ENCODE results near the gene TMEM72.

The TMEM72 gene

DNA sequence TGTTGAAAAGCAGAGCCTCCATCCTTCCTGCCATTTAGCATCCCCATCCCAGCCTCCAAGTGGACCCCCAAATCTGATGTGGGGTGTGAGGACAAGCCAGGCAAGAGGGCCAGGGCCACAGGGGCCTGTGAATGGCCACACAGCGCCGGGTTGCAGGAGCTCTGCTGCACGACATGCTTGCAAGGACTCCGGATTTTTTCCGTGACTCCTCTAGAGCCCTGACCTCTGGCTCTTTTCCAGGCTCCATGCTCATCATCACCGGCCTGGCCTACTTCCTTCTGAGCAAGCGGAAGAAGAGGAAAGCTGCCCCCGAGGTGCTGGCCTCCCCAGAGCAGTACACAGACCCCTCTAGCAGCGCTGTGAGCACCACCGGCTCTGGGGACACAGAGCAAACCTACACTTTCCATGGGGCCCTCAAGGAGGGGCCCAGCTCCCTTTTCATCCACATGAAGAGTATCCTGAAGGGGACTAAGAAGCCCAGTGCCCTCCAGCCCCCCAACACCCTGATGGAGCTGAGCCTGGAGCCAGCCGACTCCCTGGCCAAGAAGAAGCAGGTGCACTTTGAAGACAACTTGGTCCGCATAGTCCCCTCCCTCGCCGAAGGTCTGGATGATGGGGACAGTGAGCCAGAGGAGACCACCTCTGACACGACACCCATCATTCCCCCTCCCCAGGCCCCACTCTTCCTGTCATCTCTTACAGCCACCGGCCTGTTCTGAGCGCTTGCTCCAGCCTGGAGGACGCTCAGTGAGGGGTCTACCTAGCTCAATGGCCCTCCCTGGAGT is 23.5 kb downstream of the TMEM72 start:
- peak in 2 of 4 experiments; percentile 24 to 42 for DNase-seq

DNA sequence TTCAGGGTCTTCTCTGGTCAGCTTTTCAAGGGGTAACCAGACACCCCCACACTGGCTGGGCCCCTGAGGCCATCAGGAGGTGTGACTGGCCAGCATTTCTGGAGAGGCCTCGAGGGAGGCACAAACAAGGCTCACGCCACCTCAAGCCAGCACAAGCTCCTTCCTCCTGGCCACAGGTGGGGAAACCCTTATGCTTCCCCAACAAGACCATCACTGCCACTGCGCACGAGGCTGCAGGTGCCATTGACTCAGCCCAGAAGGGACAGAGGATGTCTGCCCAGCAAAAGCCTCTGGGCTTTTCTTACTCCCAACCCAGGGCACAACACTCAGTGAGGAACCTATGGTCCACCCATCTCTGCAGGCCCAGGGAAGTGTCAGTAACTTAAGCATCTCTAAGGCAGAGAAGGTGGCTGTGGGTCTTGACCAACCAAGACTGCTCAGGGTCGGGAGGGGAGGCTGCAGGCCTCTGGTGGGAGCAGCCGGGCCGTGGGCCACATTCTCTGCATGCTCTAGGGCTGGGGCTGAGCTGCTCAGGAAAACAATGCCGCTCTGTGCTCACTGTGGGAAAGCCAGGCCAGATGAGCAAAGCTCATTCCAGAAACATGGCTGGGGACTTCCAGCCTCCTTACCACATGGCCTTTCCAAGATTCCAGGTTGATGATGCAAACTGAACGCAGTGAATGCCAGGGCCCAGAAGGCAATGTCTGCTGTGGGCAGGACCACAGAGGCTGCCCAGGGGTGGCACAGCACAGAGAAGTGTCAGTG is 24.2 kb downstream of the TMEM72 start:
- no peak for DNase-seq

DNA sequence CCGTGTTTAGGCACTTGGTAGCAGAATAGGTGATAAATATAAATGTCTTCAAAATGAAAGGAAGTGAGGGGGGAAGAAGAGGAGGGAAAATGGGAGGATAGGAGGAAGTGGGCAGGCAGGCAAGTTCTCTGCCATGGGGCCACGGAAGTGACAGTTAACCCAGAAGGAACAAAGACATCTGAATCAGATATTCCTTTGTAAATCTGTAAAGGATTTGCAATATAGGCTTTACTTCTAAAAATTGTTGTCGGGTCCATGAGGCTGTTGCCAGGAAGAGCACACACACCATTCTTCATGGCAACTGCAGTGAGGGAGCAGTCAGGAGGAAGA is 24.8 kb downstream of the TMEM72 start:
- DNase-seq: peak in 3 of 4 experiments; percentile 35 to 53 (median 38)

DNA sequence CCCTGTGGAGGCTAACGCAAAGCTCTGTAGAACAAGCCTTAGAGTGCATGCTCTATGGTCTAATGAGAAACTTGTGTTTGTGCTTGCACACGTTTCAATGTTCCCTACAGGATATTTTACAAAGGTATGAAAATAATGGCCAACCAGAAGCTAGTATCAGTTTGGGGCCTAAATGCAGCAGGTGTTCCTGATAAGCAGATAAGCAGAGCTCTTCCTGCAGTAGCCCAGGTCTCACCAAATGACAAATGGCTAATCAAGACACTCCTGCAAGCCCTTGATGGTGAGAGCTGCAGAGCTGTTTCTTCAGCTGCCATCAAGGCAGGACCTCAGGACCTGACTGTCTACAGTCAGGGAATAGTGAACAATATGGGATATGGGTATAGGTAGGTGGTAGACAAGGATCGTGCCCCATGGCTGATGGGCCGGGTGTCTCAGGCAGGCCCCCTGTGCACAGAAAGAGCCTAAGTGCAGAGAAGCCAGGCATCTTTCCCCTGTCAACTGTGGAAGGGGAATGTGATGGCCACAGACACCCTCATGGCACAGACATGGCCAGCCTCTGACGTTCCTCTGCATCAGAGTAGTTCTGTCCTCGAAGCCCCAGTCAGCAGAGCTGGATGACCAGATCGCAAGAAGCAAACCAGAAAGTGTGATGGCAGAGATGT is 25.3 kb downstream of the TMEM72 start:
- no peak for DNase-seq

DNA sequence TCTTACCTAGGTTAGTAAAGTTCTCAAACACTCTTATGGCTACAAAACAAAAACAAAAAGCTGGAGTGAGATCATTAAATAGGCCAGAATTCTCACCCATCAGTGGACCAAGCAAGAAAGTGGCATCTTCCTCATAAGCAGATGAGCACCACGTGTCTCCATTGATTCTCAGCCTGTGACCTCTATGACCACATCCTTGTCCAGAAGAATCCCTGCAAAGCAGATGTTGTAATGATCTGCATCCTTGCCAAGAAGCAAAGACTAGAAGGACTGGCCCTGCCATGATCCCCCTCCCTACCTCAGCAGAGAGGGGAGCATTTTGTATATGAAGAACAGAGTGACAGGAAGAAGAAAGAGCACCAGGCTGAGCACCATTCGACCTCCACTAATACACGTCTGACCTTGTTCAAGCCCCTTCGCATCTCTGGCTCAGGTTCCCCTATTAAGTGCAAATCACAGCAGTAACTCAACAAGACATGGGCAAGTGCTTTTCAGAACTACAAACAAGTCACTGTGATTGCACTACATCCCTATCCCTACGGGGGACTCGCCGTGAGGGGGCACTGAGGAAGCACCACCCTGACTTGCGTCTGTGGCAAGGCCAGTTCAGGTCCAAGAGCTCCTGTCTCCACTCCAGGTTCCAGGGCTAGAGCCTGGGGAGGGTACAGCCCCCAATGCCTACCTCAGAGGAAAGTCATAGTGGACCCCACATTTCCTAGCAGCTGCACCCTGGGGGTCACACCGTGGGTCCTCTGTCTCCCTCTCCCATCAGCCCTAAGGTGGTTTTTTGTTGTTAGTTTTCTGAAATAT is 26.3 kb downstream of the TMEM72 start:
- peak; percentile 59 to 85 (median 76) for DNase-seq

DNA sequence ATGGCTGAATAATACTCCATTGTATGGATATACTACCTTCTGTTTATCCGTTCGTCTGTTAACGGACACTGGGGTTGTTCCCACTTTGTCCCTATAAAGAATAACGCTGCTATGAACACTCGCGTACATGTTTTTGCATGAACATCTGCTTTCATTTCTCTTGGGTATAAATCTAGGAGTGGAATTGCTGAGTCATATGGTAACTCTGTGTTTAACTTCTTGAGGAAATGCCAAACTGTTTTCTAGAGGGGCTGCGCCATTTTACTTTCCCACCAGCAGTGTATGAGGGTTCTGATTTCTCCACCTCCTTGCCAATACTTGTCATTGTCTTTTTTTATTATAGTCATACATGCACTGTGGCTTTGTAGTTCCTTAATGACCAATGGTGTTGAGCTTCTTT is 27.8 kb downstream of the TMEM72 start:
- DNase-seq: peak in 2 of 4 experiments; percentile 46 to 51

DNA sequence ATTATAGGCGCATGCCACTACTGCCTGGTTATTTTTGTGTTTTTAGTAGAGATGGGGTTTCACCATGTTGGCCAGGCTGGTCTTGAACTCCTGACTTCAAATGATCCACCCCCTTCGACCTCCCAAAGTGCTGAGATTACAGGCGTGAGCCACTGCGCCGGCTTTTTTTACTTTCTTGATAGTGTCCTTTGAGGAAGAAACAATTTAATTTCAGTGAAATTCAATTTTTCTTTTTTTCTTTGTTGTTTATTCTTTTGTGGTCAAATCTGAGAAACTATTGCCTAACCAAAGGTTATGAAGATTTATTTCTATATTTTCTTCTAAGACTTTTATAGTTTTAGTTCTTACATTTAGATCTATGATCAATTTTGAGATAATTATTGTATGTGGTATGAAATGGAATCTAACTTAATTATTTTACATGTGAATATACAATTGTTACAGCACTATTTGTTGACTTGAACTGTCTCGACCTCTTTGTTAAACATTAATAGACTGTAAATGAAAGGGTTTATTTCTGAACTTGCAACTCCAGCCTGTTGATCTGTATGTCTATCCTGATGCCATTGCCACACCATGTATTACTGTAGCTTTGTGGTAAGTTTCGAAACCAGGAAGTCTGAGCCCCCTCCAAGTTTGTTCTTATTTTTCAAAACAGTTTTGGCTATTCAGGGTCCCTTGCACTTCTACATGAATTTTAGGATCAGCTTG is 28.7 kb downstream of the TMEM72 start:
- peak; percentile 59 to 83 (median 70) for DNase-seq

DNA sequence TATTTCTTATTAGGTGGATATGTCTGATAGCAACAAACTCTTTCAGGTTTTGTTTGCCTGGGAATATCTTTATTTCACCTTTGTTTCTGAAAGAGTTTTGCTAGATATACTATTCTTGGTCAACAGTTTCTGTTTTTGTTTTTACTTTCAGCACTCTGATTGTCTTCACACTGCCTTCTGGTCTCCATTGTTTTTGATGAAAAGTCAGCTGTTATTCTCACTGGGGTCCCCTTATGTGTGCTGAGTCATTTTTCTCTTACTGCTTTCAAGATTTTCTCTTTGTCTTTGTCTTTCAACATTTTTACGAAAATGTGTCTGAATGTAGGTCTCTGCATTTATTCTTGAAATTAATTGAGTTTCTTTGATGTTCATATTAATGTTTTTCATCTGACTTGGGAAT is 33.2 kb downstream of the TMEM72 start:
- DNase-seq: no peak

DNA sequence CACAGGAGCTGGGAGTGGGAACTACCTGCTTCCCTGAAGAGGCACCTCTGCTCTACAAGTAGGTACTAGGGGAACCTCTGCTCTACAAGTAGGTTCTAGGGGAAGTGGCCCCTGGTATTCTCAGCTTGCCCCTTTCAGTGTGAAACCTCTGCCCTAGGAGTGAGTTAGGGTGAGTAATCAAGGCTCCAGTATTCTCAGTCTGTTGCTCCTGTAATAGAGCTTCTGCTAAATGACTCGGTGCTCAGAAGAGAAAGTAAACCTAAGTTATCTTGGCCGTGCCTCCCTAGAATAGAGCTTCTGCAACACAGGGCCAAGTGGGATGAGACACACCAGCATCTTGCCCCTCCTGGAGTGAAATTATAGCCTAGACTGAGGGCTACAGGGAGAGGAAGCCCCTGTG is 35.1 kb downstream of the TMEM72 start:
- DNase-seq: peak in 3 of 4 experiments; percentile 58 to 74 (median 67)

DNA sequence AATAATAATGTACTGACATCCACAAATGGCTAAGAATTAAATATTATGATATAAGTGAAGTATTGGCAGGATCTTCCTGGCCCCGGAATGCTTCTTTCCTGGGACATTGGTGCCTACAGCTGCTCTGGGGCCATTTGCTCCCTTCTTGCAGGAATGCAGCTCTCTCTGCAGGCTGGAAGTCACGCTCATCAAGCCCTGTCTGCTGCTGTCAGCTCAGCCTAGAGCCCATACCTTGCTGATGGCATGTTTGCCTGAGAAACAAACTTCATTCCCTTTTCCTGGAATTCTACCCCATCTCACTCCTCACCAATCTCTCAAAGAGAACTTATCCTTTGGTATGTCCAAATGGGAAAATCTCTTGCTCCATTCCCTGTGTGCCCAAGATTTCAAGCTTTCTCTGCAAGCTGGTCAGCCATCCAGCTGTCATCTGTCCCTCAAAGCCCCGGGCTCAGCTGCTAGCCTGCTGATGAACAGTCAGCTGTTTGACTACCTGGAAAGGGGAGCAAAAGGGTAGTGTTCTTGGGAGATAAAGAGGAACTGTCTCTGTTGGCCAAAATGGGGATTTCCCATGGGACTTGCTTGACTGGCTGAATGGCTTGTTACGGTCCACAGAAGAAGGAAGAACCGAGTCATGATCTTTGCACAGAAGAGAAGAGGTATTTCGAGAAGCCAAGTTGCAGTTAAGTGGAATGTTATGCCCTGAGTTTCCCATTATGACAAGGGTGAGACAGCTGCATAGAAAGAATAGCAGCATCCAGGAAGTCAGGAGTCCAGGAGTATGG is 36.4 kb downstream of the TMEM72 start:
- peak; percentile 83 to 94 (median 88) for DNase-seq

DNA sequence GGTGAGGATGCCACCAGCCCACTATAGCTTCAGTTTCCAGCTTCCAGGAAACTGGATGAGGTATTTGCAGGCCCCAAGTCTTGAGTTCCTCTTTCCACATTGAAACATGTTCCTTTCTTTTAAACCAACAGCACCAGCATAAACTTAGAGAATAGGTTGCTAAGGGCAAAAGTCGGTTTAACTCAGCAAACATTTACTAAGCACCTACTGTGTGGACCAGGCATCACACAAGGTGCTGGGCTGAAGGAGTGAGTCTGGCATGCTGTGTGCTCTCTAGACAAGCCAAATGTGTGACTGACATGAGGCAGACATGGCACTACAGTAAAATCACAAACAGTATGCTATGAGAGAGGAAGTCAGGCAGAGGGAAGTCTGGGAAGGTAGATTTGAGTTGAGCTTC is 37.5 kb downstream of the TMEM72 start:
- DNase-seq: peak in 3 of 4 experiments; percentile 32 to 57 (median 56)

DNA sequence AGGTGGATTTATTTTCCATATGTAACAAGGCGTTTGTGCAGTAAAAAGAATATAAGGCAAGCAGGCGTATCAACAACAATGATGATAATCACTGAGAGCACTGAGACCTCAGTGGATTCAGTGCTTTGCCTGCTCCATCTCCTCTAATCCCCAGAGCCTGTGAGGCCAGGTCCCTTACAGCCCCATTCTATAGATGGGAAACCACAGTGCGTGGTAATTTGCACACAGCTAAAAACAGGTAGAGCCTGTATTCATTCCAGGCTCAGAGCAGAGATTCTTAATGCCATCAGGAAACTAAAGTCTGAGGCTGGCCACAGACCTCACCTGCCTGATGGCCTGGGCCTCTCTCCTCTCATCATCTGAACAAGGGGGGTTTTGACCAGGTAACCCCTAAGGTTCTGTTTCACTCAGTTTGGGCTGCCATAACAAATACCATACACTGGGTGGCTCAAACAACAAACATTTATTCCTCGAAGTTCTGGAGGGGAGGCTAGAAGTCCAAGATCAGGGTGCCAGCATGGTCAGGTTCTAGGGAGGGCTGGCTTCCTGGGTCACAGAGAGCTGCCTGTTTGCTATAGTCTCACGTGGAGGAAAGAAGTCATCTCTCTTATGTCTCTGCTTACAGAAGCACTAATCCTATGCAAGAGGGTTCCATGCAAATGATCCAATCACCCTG is 38.1 kb downstream of the TMEM72 start:
- peak in 1 of 4 experiments; percentile 1 for DNase-seq

DNA sequence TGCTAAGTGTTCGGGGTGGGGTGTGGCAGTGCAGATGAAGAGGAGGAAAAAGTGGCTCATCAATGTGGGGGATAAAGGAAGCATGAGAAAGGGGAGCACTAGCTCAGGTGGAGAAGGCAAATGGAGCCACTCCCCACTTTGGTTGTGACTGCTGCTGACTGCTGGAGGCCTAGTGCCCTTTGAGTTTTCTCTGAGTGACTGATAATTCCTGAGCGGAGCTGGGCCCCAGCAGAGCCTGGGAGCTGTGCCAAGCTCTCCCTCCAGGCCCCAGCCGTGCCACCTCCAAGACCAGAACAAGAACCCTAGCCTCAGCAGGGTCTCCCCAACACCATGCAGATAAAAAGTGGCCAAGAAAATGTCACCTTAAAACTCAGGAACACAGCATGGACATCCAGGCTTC is 38.8 kb downstream of the TMEM72 start:
- peak in 1 of 4 experiments; percentile 2 for DNase-seq

DNA sequence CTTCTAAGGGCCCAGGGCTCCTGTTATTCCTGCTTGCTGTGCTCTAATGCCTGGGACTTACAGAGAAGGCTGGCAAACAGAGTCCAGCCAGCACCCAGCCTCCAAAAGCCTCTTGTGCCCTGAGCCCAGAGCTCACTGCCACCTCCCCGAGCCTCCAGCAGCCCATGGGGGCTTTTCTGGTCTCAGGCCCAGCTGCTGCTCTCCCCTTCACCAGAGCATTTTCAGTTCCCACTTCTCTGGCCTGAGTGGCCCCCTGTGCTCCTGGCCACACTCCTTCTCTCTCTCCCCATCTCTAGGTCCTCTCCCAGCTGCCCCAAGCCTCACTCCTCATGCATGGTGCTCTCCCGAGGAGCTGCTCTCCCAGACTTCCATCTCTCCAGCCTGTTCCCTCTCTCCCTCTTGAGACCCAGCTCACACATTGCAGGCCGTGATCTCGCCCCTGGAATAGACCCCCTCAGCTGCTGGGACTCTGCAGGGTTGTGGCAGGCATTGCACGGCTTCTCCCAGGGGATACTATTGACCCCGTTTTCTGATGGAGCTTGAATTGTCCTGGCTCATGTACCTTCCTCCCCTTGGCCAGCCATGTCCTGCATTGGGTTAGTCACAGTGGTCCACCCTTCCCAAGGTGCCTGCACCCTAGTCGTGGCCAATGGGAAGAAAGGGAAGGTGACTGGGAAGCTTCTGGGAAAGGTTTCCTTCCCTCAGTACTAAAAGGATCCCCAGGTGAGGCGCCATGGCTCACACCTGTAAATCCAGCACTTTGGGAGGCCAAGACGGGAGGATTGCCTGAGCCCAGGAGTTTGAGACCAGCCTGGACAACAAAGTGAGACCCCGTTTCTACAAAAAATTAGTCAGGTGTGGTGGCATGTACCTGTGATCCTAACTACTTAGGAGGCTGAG is 39.4 kb downstream of the TMEM72 start:
- peak in 1 of 4 experiments; percentile 5 for DNase-seq

DNA sequence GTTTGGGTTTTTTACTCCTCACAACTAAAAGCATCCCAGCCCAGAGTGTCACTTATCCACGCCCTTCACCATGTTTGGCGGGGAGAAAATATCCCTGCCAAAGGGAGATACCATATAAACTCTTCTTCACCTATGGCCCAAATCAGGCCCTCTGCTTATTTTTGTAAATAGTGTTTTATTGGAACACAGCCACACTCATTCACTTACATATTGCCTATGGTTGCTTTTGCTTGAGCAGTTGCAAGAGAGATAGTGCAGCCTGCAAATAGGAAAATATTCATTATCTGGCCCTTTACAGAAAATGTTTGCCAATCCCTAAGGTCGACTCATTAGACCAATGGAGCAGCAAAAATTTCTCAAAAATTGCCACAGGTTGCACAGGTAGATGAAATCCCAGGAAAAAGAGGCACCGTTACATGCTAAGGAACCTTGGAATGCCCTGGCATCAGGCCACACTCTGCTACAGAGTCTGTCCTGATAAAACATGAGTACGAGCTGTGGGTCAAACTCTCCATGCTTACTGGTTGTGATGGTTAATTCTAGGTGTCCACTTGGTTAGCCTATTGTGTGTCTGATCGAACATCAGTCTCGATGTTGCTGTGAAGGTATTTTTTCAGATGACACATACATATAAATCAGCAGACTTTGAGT is 40.6 kb downstream of the TMEM72 start:
- DNase-seq: no peak

DNA sequence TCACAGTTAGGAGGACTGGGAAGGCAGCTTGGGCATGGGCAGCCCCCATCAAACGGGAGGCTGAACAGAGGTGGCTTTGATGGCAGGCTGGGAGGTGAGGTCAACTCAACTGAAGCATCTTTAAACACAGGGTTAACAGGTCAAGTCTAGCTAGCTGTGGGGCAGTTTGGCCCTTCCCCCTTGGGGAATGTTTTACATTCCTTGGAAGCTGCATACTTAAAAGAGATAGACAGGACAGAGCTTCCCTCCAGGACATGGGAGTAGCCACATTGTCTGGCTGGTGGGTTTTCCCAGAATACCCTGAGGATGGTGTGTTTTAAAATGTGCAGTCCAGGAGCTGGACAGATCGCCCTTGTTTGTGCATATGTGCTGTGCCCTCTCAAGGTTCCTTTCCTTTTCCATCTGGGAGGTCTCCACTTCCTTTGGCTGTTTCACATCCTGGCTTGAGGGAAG is 41.7 kb downstream of the TMEM72 start:
- no peak for DNase-seq

DNA sequence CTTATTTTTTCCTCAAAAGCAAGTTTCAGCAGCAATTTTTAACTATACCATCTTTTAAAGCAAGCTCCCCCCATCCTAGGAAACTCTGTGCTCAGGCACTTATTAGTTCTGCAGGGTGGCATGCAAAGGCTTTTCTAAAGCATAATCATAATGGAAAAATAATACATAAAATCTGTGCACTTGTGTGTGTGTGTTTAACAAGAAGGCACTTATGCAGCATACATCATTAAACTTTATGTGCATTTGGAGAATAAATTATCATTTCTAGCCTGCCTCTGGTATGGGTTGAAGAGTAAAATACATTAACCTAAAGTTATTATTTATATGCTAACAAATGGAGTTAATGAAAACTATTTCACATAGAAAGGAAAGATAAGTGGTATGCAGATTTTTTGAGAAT is 42.9 kb downstream of the TMEM72 start:
- DNase-seq: no peak

DNA sequence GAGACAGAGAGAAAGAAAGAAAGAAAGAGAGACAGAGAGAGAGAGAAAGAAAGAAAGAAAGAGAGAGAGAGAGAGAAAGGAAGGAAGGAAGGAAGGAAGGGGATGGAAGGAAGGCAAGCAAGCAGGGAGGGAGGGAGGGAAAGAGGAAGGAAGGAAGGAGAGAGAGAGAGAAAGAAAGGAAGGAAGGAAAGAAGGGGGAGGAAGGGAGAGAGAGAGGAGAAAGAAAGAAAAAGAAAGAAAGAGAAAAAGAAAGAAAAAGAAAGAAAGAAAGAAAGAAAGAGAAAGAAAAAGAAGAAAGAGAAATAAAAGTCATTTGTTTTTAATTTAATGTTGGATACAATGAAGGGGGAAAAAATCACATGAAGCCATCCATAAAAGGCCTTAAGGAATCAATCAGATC is 43.8 kb downstream of the TMEM72 start:
- DNase-seq: no peak

Data from suppressor macrophage (primary cell).